GM18499 (cell line): ENCODE data around the gene CXXC5.
"Not testable (repeated sequence)": the region's sequence is repeated elsewhere in the genome, so short reads cannot be mapped to it uniquely, and the experiment has no call there.

Experiments used
- ATAC-seq: cut with Tn5 transposase; IDR thresholded peaks from one replicate; pipeline ENCODE4 v1.9.1; 2021; ENCODE audit warnings: moderate number of reproducible peaks; ENCODE audit not compliant: insufficient read depth, unreplicated experiment

CXXC5 gene

DNA sequence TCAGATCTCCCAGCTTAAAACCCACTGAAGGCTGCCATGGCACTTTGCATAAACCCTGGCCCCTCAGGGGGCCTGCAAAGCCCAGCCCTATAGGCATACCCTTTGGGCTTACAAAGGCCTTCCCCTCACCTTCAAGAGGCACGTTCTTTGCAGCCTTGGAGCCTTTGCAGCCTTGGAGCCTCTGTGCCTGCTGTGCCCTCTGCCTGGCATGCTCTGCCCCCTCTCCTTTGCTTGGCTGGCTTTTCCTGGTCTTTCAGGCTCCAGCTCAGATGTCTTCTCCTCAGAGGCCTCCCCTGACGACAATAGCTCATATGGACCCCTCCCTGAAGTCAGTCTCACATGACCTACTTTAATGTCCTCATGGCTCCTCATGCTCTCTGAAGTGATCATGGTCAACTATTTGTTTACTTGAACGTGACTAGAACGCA lies 60.3 kb downstream of the CXXC5 start:
- ATAC-seq = no peak

DNA sequence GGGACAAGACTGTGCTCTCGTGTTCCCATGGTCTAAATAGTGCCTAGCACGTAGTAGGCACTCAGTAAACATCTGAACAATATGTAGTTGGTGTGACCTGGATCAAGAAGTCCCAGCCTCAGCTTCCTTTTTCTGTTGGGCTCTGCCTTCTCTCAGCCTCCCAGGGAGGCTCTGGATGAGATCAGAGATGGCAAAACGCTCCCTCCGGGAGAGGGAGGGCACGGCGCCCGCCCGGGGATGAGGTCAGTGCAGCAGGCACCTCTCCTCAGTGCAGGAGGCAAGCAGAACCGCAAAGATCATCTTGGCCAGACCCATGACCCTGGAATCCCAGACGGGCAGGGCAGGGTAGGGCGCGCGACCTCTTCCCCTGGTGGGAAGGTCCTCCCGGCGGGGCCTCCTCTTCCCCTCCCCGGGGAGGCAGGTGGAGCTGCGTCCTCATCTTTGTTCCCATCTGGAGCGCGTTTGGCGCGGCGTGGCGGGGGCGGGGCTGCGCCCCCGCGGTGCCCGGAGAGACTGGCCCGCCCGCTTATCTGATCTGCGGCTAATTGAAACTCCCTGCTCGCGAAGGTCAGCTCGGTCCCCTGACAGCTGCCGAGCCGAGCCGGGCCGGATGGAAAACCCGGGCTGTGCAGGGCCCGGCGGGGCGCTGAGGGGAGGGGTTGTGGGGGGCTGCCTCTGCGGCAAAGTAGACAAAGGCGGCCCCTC lies 60.9 kb downstream of the CXXC5 start:
- no peak for ATAC-seq

DNA sequence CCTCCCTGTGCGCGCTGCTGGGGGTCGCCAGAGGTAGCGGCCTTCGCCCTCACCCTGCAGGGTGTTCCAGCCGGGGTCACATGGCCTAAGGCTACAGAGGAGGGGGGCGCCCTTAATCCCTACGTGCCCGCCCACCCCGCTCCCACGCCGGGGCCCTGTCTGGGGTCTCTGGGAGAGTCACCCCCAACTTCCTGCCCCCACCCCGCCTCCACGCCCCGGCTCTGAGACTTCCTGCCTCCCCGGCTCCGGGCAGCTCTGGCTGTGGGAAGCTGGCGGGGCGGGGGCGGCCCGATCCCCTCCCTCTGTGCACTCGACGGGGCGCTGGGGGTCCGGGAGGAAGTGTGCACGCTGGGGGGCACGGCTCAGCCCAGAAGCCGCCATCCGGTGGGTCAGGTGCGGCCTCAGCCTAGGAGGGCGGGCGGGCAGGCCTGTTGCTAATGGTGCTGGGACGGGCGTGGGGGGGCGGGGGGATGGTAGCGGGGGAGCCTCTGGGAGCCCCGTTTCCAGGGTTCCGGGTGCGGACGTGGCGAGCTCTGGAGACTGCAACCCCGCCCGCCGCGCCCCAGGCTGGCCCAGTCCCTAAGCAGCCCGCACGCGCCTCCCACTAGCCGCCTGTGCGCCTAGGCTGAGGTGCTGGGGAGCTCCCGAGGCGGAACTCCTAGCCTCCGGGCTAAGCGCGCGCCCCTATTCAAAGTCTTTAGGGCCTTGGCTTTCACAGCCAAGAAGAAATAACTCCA lies 61.6 kb downstream of the CXXC5 start:
- no peak for ATAC-seq

DNA sequence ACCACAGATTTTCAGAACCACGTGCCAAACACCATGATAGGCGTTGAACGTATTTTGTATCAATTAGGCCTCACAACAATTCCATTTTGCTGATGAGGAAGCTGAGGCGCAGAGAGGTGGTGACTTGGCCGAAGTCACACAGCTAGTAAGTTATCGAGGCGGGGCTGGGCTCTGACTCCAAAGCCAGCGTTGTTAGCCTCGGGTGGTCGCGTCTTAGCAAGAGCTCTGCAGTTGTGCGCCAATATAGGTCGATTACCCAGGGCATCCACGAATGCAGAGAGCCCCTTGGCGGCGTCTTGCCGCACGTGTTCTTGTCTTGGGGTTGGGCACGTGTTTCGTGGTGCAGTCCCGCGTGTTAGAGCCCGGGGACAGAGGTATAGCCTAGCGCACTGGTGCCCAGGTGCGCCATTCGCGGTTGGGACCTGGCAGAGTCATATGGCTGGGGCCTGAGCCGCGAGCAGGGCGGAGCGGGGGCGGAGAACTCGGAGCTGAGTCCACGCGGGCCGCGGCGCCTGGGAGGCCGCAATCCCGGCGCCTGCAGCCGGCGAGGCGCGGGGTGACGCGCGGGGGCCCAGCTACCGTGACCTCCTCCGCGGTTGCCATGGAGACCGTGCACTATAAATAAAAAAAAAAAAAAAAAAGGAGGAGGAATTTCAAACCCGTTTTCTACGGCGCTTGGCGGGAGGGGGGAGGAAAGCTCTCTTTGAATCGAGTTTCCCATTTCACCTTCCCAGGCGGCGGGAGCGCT lies 62.3 kb downstream of the CXXC5 start:
- ATAC-seq = no peak

DNA sequence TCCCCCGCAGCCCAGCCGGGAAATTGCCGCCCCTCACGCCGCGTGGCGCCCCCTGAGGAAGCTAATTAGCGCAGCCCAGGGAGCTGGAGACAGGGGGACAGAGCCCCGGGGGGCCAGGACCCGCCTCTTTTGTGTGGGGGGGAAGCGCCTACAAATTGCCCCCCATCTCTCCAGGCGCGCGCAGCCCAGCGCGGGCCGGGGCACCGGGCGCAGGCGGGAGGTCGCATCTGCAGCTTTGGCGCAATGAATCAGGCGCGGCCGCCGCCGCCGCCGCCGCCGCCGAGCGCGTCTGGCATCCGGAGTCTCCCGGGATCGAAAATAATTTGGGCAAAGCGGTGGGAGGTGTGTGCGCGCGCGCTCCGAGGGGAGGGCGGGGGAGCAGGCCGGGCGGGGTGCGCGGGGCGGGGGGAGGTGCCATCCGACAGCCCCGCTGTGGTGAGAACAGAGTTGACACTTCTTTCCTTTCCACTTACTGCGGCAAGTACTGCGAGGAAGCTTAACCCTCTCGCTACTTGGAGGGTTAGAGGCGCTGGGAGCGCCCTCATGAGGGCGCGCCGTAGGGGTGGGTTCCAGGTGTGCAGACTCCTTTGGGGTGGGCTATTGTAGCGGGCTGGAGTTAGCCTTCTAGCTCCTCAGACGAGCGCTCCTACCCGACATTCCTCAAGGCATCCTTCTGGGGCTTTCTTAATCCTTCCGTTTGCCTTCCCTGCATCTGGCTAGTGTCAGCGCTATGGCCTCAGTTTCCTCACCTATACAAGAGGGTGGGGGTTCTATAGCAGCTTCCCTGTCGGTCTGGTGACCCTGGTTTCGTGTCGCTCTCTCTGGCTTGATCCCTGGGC lies 63.1 kb downstream of the CXXC5 start:
- no peak for ATAC-seq

DNA sequence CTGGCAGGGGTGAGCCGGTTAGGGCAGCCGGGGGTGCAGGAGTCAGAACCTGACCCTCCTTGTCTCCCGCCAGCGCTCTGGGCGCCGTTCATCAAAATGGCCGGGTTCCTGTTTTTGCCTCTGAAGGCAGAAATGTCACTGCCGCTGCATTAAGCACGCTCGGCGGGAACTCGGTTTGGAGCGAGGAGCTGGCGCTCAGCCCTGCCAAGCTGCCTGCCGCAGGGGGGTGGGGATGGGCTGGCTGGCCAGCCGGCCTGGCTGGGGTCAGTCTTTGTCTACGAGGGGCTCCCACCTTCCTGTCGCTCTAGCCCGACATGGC lies 63.7 kb downstream of the CXXC5 start:
- no peak for ATAC-seq

DNA sequence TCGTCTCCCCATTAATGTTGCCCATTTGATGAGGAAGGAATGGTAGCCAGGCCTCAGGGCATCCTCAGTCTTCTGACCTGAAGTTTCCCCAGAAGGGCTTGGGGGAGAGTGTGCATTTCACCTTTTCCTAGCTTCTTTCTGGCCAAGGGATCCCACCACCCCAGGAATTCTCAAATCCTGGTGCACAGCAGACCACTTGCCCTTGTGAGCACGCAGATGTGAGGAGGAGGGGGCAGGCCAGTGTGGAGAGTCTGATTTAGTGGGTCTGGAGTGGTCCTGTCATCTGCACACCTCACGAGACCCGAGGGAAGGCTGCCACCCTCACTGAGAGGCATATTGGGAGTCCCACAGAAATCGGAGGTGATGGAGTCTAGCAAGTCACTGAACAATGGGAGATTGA lies 64.3 kb downstream of the CXXC5 start:
- no peak for ATAC-seq

DNA sequence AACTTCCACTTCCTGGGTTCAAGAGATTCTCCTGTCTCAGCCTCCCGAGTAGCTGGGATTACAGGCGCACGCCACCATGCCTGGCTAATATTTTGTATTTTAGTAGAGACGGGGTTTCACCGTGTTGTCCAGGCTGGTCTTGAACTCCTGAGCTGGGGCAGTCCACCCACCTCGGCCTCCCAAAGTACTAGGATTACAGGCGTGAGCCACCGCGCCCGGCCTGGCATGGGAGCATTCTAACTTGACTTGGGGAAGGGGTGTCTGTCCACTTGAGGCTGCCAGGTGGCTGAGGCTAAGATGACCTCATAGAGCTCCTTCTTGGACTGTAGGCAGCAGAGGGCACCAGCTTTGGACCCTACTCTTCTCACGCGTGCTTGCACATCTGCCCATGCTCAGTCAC lies 65.7 kb downstream of the CXXC5 start:
- ATAC-seq = not testable (repeated sequence)

DNA sequence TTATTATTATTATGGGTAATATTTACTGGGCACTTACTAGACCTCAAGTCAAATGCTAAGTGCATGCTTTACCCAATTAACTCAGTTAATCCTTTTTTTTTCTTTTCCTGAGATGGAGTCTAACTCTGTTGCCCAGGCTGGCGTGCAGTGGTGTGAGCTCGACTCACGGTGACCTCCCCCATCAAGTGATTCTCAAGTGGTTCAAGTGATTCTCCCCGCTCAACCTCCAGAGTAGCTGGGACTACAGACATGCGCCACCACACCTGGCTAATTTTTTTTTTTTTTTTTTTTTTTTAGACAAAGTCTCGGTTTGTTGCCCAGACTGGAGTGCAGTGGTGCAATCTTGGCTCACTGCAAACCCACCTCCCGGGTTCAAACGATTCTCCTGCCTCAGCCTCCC lies 69.1 kb downstream of the CXXC5 start:
- ATAC-seq = no peak

DNA sequence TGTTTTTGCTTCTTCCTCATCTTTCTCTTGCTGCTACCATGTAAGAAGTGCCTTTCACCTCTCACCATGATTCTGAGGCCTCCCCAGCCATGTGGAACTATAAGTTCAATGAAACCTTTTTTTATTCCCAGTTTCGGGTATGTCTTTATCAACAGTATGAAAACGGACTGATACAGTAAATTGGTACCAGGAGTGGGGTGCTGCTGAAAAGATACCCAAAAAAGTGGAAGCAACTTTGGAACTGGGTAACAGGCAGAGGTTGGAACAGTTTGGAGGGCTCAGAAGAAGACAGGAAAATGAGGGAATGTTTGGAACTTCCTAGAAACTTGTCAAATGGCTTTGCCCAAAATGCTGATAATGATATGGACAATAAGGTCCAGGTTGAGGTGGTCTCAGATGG lies 70.3 kb downstream of the CXXC5 start:
- not testable (repeated sequence) for ATAC-seq

DNA sequence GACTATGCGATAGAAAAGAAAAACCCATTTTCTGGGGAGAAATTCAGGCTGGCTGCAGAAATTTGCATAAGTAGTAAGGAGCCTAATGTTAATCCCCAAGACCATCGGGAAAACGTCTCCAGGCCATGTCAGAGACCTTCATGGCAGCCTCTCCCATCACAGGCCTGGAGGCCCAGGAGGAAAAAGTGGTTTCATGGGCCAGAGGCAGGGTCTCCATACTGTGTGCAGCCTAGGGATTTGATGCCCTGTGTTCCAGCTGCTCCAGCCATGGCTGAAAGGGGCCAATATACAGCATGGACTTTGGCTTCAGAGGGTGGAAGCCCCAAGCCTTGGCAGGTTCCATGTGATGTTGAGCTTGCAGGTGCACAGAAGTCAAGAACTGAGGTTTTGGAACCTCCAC lies 71.8 kb downstream of the CXXC5 start:
- not testable (repeated sequence) for ATAC-seq

DNA sequence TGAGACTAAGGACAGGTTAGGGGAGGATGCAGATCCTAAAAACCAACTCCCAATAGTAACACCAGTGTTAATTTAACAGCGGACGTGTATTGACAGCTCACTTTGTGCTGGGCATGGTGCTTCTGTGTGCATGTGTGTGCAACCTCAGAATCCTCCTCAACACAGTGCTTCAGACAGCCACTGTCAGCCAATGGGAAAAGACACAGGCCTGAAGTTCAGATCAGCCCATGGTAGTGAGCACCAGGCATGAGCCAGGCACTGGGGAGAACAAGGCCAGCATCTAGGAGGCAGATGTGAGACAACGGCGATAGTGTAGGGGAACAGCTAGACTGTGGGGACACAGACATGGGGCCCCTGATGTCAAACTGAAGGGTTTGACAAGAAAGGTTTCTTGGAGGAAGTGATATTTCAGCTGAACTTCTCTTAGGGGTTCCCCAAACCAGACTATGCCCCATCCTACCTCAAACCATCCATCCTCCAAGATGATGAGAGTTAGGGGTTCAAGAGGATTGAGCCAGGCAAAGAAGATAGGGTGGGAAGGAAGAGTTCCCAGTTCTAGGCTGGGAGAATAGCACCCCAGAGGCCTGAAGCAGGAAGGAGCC lies 75.9 kb downstream of the CXXC5 start:
- no peak for ATAC-seq

DNA sequence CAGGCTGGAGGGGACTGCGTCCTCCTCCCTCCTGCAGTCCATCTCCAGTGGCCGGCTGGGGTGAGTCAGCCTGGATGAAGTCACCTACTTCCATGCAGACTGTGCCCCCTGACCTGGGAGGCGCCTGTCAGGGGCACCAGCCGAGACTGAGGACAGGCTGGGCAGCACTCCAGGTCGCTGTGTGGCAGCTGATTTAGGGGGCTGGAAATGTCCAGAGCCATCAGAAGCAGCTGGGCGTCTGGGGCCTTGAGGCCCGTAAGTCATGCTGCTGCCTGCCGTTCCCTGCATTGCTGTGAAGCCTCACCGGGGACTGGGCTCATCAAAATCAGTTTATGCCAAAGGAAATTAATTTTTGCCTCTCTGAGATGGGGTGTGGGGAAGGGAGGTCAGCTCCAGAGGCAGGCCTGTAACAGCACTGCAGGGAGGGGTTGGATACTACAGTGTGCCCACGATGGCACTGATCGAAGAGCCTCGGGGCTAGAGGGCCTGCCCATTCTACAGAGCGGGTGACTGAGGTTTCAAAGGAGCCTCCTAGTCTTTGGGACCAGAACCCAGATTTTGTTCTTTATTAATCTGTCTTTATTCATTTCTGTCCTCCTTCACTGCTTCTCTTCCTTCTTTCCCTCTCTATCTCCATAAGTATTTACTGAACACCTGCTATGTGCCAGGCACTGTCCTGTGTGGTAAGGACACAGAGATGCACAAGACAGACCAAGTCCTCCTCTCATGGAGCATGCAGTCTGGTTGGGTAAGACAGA lies 77.1 kb downstream of the CXXC5 start:
- no peak for ATAC-seq

DNA sequence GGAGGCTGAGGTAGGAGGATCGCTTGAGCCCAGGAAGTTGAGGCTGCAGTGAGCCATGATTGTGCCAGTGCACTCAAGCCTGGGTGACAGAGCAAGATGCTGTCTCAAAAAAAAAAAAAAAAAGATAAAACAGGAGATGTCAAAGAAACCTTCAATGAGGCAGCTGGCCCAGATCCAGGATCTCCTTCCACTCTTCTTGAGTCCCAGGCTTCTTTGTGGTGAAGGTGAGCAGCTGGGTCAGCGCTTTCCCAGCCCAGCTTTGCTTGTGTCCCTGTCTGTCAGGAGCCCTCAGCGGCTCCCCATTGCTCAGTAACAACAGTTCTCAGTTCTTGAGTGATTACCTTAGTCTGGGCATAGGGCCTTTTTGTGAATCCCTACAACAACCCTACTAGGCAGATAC lies 78.1 kb downstream of the CXXC5 start:
- ATAC-seq = no peak

DNA sequence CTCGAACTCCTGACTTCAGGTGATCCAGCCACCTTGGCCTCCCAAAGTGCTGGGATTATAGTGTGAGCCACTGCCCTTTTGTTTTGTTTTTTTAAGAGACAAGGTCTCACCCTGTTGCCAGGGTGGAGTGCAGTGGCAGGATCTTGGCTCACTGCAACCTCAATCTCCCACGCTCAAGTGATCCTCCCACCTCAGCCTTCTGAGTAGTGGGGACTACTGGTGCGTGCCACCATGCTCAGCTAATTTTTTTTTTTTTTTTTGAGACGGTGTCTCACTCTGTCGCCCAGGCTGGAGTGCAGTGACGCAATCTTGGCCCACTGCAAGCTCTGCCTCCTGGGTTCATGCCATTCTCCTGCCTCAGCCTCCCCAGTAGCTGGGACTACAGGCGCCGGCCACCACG lies 79.5 kb downstream of the CXXC5 start:
- ATAC-seq = not testable (repeated sequence)

DNA sequence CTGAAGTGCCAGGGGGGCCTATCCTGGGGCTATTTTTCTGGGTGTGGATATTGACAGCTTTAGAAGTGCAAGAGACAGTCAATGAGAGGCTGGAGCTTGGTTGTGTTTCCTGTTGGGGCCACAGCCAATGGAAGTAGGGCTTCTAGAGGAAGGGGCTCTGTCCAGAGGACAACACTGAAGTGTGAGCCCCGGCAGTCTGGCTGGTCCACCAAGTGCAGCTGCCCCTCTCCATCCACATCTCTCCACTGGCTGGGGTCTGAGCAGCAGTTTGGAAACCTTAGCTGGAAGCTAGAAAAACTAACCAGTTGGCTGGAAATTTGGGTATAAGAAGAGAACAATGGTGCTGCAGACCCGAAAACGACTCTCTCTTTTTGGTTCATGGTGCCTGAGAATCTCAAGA lies 83.1 kb downstream of the CXXC5 start:
- ATAC-seq = no peak

DNA sequence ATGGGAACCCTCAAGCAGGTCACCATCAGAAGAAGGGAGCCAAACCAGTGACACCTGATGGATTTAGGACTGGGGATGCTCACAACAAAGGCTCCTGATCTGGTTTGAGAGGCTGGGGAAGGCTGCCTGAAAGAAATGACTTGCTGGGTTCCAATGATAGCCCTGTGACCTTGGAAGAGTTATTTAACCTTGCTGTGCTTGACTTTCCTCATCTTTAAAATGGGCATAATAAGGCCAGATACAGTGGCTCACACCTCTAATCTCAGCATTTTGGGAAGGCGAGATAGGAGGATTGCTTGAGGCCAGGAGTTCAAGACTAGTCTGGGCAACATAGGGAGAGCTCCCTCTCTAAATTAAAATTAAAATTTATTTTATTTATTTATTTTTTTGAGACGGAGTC lies 83.9 kb downstream of the CXXC5 start:
- no peak for ATAC-seq

DNA sequence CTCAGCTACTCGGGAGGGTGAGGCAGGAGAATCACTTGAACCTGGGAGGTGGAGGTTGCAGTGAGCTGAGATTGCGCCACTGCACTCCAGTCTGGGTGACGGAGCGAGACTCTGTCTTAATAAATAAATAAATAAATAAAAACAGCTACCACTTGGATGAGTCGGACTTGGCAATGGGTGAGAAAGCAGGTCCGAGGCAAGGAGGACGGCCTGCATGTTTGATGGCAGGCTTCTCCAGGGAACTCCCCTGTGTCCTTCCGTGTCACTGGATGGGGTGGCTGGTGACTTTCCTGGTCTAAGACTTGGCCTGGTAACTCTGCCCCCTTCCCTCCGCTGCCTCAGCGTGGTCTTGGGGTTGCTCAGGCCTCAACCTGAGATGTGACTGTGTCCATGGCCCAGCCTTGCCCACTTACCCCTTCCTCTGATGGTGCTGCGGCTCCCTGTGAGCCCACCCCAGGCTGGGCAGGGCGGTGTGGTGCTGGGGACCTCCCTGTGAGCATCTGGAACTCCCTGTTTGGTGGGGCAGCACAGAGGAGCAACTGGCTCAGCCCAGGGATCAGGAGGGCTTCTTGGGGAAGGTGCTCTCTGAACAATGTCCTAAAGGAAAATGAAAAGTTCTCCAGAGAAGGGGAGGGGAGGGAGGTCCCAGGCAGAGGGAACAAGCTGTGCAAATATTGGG lies 85.0 kb downstream of the CXXC5 start:
- ATAC-seq = no peak
